OCI-LY3 (cell line): ENCODE results near the gene MAP3K3.

Experiments
- H2AFZ ChIP-seq: fragments of 200-600, 300-600 bp; shearing (Covaris generic); 2 replicates; pipeline ENCODE4 v1.6.0; 2014; ENCODE audit warnings: antibody characterized with exemption, low read depth, low read length
- H3K27ac ChIP-seq: fragments of 200-600, 300-600 bp; sonication (generic); 2 replicates; pipeline ENCODE4 v1.5.1; 2014; ENCODE audit warnings: mild to moderate bottlenecking, low read length, moderate library complexity, mixed read lengths
- H3K27me3 ChIP-seq: fragments of 200-600, 300-600 bp; sonication (generic); 2 replicates; pipeline ENCODE4 v1.6.1; 2014; ENCODE audit warnings: low read depth, low read length, mixed read lengths
- H3K36me3 ChIP-seq: fragments of 200-600, 300-600 bp; sonication (generic); replicated peaks from 2 replicates; pipeline ENCODE3; 2014; ENCODE audit warnings: low read depth, low read length, mixed read lengths
- H3K4me1 ChIP-seq: fragments of 300-600, 200-600 bp; sonication (generic); 2 replicates; pipeline ENCODE4 v1.6.1; 2014; ENCODE audit warnings: low read length, mixed read lengths
- H3K4me2 ChIP-seq: fragments of 200-600, 300-600 bp; sonication (generic); 2 replicates; pipeline ENCODE4 v1.6.1; 2014; ENCODE audit warnings: low read length, mixed read lengths
- H3K4me3 ChIP-seq: fragments of 300-600, 200-600 bp; sonication (generic); 2 replicates; pipeline ENCODE4 v1.5.1; 2014; ENCODE audit warnings: antibody characterized with exemption, mild to moderate bottlenecking, low read length, moderate library complexity
- H3K79me2 ChIP-seq: fragments of 300-600, 200-600 bp; shearing (Covaris generic); 2 replicates; pipeline ENCODE4 v1.6.1; 2014; ENCODE audit warnings: mild to moderate bottlenecking, low read length, mixed read lengths
- H3K9ac ChIP-seq: fragments of 300-600, 200-600 bp; shearing (Covaris generic); 2 replicates; pipeline ENCODE4 v1.6.0; 2014; ENCODE audit warnings: mild to moderate bottlenecking, low read length, moderate library complexity
- H3K9me3 ChIP-seq: fragments of 200-600, 300-600 bp; shearing (Covaris generic); 2 replicates; pipeline ENCODE4 v1.6.1; 2014; ENCODE audit warnings: low read length, mixed read lengths; ENCODE audit not compliant: insufficient read depth
- H4K20me1 ChIP-seq: fragments of 200-600, 300-600 bp; sonication (generic); 2 replicates; pipeline ENCODE4 v1.6.1; 2016; ENCODE audit warnings: low read length, mixed read lengths; ENCODE audit not compliant: insufficient read depth
- CTCF ChIP-seq: fragments of 200-600, 300-600 bp; sonication (generic); IDR thresholded peaks from 2 replicates; pipeline ENCODE4 v1.5.1; 2014; ENCODE audit warnings: antibody characterized with exemption, low read length, low read depth
- EZH2phosphoT487 ChIP-seq: fragments of 200-600 bp; shearing (Covaris generic); IDR thresholded peaks from 2 replicates; pipeline ENCODE4 v1.6.1; 2018; ENCODE audit warnings: antibody characterized with exemption, mixed run types, low read depth

The MAP3K3 gene

GRCh38 chr17:63701456-63701820 lies 79.2 kb downstream of the MAP3K3 start:
- no peak overlapping the region for H2AFZ ChIP-seq
- peaks cover 10% of the 10 kb centered on the region; the same call in 1 of the 2 replicates for H4K20me1 ChIP-seq
- peak overlapping the region; percentile 97 for H3K4me3 ChIP-seq
- peak overlapping the region; percentile 23; the same call in 1 of the 2 replicates for H3K27ac ChIP-seq
- no peak for TF ChIP-seq CTCF
- peaks cover 8% of the 10 kb centered on the region; the same call in 1 of the 2 replicates for H3K9me3 ChIP-seq
- H3K27me3 ChIP-seq, result no peaks in the 10 kb centered on the region
- peaks cover 41% of the 10 kb centered on the region for H3K4me1 ChIP-seq
- H3K79me2 ChIP-seq, result peaks cover 29% of the 10 kb centered on the region
- peak overlapping the region; percentile 67 for H3K4me2 ChIP-seq
- H3K9ac ChIP-seq, result no peak overlapping the region; the same call in 1 of the 2 replicates
- peaks cover 41% of the 10 kb centered on the region for H3K36me3 ChIP-seq

- peaks cover 6% of the 10 kb centered on the region; the same call in 1 of the 2 replicates for H4K20me1 ChIP-seq
- peak overlapping the region; percentile 40; the same call in 1 of the 2 replicates for H3K9ac ChIP-seq
- peak overlapping the region; percentile 64 for H3K27ac ChIP-seq
- peak overlapping the region; percentile 67 for H3K4me2 ChIP-seq
- peaks cover 36% of the 10 kb centered on the region for H3K36me3 ChIP-seq
- H3K79me2 ChIP-seq, result peaks cover 29% of the 10 kb centered on the region
- peaks cover 8% of the 10 kb centered on the region; the same call in 1 of the 2 replicates for H3K9me3 ChIP-seq
- peaks cover 34% of the 10 kb centered on the region for H3K4me1 ChIP-seq
- no peak overlapping the region for H2AFZ ChIP-seq
- H3K4me3 ChIP-seq, result peak overlapping the region; percentile 97
- no peak for TF ChIP-seq CTCF
- TF ChIP-seq EZH2phosphoT487, result no peak
- no peaks in the 10 kb centered on the region for H3K27me3 ChIP-seq
These were observed 79.9 kb downstream of the MAP3K3 start for GRCh38 chr17:63701868-63702720.

- H3K79me2 ChIP-seq, result peaks cover 25% of the 10 kb centered on the region
- peaks cover 28% of the 10 kb centered on the region for H3K4me1 ChIP-seq
- peaks cover 37% of the 10 kb centered on the region for H3K36me3 ChIP-seq
- no peaks in the 10 kb centered on the region for H3K27me3 ChIP-seq
- peaks cover 8% of the 10 kb centered on the region; the same call in 1 of the 2 replicates for H3K9me3 ChIP-seq
- H3K27ac ChIP-seq, result peak overlapping the region; percentile 64; the same call in 1 of the 2 replicates
- no peak overlapping the region for H2AFZ ChIP-seq
- H4K20me1 ChIP-seq, result peaks cover under 1% of the 10 kb centered on the region; the same call in 1 of the 2 replicates
- TF ChIP-seq CTCF (no peak), EZH2phosphoT487 (no peak)
- no peak overlapping the region for H3K9ac ChIP-seq
- H3K4me2 ChIP-seq, result no peak overlapping the region; the same call in 1 of the 2 replicates
- H3K4me3 ChIP-seq, result no peak overlapping the region
These were observed 80.5 kb downstream of the MAP3K3 start for GRCh38 chr17:63702721-63703015.

DNA sequence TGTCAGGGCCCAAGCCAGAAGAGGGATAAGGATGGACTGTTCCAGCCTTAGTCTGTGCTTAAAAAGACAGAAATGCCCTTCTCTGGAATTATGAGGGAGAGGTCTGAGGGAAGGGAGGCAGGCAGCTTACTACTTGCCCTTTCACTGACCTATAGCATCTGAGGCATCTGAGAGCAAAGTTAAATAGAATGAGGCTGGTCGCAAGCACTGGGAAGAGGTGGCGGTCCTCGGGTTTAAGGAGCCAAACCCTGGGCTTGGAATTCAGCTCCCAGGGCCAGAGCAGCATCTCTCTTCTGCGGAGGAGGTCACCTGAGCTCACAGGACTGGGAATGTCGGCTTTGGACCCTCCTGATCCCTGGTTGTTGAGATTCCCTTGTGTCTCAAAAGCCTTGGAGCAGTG lies 80.8 kb downstream of the MAP3K3 start:
- peaks cover 22% of the 10 kb centered on the region for H3K79me2 ChIP-seq
- H3K4me2 ChIP-seq, result no peak overlapping the region
- H4K20me1 ChIP-seq, result no peaks in the 10 kb centered on the region
- no peak for TF ChIP-seq CTCF
- no peak for TF ChIP-seq EZH2phosphoT487
- H3K27me3 ChIP-seq, result no peaks in the 10 kb centered on the region
- no peak overlapping the region for H2AFZ ChIP-seq
- no peak overlapping the region for H3K9ac ChIP-seq
- no peak overlapping the region for H3K4me3 ChIP-seq
- H3K36me3 ChIP-seq, result peaks cover 35% of the 10 kb centered on the region
- peaks cover 8% of the 10 kb centered on the region; the same call in 1 of the 2 replicates for H3K9me3 ChIP-seq
- peaks cover 25% of the 10 kb centered on the region for H3K4me1 ChIP-seq
- H3K27ac ChIP-seq, result no peak overlapping the region
